Stimulated activated CD4-positive, alpha-beta T cell treated with anti-CD3 and anti-CD28 coated beads, TNF-alpha, amount 100 ng/mL, for 1 hour (primary cell): ENCODE data around the gene SLC2A13.

Source experiments
- DNase-seq, 3 donors: peaks; one replicate each; pipeline ENCODE4 v3.0.0-alpha.2; 2020; ENCODE audit warnings: low read depth in 3 of 3, low spot score in 1 of 3

The SLC2A13 gene

DNA sequence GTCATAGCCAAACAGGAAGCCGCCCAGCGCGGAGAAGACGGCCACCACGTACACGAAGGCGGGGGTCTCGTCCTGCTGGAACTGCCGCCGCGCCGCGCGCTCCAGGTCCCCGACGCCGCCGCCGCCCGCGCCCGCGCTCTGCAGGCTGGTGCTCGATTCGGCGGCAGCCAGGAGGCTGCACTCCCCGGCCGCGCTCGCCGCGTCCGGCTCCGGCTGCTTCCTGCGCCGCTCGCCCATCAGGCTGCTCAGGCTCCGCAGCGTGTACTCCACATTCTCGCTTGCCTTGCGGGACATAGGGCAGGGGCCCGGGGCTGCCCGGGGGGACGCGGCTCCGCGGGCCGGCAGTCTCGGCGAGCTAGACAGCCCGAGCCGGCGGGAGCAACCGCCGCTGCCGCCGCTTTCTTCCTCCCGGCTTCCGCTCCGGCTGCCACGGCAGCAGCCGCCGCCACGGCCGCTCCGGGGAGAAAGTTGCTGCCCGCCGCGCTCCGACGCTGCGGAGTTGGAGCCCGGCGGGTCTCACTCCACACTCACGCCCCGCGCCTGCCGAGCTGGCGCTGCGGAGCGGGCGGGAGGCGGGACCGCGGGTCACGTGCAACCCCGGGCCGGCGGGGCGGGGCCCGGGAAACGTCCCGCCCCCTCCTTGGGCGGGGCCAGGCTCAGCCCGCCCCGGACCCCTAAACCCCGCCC lies at the start of gene SLC2A13:
Gene SLC2A13 (minus strand): TSS at position 567 of the 687 bp plus-strand sequence. CDS start 273 bp downstream, at position 294.
- peak; percentile 45 to 68 (median 64) for DNase-seq

DNA sequence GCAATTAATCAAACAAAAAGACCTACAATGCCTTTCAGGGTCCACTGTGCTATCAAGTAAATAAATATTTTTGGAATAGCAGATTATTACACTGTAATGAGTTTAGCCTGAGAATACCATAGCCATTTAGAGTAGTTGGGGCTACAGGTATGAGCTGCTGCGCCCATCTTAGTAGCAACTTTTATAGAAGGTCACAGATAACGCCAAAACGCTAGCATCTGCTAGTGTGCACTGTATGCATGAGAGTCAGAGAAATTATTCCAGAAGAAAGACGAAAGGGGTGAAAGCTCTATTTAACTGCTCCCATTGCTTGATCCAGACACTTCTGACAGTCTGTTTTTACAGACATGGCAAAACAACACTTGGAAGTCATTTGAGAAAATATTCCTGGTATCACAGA lies 48.5 kb upstream of the SLC2A13 start:
- no peak for DNase-seq

DNA sequence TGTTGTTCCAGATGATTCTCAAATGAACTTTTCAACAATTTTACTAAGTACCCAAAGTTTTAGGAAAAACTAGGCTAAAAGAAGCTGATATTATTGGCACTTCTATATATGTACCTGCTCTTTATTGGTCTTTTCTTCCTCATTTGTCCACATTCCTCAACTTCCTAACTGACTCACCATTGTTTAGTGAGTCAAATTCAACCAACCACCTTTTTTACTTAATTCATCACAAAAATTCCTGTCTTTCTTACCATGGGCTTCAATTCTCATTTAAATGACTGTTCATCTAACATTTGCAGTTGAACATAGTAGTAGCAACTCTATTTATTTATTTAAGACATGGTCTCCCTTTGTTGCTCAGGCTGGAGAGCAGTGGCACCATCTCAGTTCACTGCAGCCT lies 47.6 kb upstream of the SLC2A13 start:
- no peak for DNase-seq

DNA sequence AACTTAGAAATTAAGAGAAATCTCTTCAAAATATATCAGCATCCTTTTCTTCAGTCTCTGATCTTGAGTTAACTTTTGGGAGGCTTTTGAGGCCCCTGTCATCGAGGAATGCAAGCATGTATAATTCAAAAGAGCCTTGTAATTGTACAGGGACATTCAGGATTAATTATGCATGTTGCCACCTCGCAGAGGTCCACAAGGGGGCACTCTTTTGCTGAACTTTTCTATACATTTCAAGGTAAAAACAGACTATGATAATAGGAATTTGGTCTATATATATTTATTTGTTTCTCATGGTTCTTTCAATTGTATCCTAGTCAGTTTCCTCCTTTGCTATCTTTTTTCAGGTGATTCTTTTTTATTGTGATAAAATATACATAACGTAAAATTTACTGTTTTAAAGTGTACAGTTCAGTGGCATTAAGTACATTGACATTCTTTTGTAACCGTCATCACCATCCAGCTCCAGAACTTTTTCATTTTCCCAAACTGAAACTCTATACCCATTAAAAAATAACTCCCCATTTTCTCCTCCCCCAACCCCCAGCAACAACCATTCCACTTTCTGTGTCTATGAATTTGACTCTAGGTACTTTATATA lies 47.0 kb upstream of the SLC2A13 start:
- DNase-seq, result peak in 2 of 3 donors; percentile 9 to 22

DNA sequence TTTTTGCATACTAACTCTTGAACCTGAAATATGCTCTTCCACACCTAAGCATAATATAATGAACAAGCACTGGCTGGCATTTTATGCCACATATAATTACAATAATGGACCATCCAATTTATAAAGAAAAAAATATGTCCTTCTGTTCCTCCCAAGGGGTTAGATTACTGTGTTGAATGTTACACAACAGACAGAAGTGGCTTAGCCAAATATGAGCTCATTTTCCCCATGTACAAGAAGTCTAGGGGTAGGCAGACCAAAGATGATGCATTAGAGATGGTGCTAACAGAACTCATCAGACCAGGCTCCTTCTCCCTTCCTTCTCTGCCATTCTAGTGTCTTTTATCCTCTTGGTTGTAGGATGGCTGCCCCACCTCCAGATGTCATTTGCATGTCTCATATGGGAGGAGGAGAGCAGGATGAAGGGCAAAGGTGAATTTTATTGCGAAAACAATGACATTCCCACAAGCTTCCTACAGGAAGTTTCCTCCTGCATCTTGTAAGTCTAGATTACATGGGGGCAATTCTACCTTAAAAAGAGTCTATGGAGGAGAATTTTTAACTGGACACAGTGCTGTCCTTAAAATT lies 43.9 kb upstream of the SLC2A13 start:
- DNase-seq, result no peak

DNA sequence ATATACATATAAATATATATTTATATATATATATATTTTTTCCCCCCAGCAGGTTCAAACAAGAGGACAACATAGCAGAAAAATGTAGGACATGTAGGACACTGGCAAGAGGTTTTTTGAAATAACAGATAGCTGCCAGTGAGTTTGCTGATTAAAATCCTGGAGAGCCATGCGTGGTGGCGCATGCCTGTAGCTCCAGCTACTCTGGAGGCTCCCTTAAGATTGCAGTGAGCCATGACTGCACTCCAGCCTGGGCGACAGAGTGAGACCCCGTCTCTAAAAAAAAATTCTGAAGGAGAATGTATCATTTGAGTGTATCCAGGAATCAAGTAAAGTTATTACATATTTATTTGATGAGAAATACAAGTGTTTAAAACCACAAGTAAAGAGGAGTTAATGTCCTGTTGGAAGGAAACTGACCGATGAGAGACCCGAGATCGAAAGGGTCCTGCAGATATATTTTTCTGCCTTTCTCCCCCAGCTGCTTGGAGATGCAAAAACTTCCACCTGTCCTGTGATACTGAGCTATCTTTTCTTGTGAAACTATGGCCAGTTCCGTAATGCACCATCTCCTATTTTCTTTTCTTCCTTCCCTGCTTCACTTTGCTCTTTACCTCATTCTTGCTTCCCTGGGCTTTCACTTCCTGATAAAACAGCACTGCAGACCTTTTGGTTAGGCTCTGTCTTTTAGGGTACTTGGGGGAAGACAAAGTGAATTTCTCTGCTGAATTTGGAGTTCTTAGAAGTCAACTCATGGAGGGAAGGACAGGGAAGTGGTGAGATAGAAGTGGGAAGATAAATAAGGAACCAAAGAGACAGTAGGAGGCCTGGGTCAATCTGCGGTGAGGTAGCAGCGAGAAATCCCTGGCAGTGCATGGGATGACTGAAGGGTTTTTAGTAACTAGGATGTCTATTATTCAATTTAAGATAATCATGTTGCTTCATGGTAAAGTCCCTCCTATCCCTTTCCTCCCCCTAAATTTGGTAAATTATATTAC lies 41.2 kb upstream of the SLC2A13 start:
- no peak for DNase-seq

DNA sequence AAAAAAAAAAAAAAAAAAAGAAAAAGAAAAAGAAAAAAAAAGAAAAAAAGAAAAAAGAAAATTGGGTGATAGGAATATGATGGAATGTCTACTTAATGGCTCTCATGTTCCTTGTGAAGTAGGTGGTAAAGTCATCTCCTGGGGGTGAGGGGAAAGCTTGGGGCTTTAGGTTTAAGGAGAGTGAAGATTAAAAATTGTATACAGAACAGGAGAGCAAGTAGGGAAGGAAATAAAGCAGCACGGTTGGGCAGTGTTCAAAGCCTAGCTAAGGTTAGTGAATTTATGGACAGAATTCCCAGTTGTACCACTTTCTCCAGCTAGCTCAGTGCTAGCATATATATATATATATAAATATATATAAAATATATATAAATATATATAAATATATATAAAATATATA lies 40.0 kb upstream of the SLC2A13 start:
- DNase-seq, result no peak

DNA sequence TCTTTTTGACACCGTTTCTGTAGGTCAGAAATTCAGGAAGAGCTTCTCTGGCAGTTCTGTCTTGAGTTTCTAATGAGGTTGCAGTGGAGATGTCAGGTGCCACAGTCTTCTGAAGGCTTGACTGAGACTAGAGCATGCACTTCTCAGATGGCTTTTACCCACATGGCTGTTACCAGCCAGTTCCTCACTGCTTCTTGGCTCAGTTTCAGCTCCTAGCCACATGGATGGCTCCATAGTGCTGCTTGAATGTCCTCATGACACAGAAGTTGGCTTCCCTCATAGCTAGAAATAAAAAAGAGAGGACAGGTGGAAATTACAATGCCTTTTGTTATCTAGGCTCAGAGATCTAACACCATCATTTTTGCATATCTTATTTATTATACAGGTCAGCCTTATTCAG lies 38.1 kb upstream of the SLC2A13 start:
- no peak for DNase-seq

DNA sequence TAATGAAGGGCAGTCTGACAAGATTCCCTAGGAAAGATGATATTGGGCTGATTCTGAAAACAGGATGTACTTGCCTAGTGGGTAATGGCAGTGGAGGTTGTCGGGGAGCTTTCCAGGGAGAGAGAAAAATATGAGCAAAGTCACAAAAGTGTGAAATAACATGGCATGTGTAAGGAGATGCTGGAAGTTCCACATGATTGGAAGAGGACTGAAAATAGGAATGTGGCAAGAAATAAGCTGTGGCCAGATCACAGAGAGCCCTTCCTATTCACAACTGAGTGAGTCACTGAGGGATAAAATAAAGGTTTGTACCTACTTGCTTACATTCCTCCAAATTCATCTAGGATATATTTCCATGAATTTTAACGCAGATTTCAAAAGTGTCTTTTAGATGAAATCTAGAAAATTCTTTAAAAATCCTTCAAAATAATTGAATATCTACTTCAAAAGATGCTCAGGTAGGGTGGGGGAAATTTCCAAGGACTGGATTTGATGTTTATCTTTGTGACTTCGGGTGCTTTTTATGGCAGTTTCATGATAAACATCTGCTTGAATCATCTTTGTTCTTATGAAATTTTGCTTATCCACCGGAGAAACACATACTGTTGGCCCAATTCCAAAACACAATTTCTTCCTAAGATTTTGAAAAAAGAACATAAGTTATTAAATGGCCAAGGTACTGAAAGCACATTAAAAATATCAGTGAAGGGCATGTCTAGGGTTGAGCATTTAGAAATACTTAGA lies 36.3 kb upstream of the SLC2A13 start:
- no peak for DNase-seq

DNA sequence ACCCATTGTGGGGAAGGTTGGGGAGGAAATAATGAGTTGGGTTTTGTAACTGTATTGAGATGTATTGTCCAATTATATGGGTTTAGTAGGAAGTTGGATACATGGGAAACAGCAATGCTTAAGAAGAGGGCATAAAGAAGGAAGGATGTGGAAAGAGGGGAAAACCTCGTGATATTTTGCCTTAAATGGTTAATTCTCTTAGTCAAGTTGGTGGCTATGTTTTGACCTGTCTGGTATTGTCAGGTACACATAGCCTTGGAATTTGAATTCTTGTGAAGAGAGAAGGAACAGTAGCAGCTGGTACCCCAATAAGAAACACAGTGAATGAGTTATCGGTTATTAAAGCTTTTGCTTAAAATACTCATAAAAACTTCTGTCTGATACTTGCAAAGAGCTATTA lies 32.6 kb upstream of the SLC2A13 start:
- no peak for DNase-seq

DNA sequence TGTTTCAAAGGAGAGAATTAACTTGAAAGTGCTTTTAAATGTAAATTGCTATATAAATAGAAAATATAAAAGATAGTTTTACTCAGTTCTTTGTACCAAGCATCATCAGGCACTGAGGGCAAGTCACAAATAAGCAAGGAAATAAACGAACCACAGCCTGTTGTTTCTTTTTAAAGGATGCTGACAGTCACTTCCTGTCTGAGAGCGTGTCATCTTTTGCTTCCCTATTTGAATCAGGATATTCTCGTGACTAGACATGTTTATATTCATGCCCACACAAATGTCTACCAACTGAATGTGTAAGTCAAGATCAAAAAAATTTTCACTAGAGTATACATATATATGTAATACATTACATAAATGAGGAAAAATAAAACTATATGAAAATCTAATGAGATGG lies 31.4 kb upstream of the SLC2A13 start:
- DNase-seq, result no peak

DNA sequence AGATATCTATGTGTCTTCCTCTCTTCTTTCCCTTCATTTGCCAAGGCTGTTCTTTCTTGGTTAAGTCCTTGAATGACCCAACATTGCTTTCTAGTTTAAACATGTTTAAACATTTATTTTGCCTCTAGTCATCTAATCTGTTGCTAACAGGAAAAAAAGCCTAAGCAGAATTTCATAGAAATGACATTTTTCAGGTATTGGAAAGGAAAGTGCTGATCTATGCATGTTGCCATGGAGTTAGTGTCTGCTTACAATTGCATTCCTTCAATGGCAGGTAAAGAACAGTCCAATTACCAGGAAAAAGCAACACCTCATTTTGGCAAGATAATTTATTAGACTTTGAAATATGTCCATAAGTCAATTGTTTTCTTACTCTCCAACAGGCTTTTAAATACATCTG lies 21.5 kb upstream of the SLC2A13 start:
- no peak for DNase-seq

DNA sequence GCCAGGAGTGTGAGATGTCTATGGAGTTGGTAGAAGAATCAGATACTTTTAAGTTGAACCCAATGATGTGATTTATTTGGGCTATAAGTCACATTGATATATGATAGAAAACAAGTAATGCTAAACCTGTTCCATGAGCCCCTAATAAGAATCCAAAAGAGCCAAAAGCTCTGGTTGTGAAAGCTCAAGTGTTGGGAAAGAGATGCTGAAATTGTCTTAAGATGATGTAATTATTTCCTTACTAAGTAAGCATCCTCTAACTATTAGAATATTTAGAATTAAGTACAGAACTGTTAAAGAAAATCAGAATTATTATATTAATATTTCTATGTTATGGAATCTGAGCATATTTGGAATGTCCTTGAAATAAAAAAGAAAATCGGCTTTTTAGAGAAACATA lies 17.6 kb upstream of the SLC2A13 start:
- DNase-seq, result no peak

DNA sequence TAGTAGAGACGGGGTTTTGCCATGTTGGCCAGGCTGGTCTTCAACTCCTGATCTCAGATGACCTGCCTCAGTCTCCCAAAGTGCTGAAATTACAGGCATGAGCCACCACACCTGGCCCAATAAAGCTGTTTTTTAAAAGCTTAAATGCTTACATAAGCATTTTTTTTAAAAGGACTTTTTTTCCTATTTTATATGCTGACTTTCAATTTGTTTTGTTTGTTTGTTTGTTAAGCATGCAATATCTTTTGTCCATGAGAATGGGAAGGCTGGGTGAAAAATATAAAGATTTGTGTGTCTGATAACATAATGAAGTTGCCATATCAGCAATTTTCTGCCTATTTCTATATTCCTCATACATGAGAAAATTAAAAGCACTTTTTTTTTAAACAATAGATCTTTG lies 17.0 kb upstream of the SLC2A13 start:
- no peak for DNase-seq

DNA sequence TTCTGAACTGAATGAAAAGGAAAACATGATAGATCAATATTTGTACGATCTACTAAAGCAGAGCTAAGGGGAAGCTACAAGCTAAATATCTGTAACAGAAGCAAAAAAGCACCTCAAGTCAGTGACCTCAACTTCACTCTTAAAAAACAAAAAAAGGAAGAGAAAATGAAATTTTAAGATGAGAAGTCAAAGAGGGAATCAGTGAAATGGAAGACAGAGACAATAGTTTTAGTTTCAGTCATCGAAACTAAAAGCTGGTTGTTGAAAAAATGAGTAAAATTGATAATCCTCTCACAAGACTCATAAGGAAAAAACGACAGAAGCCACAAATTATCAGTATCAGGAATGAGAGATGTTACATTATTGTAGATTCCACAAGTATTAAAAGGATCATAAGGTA lies 11.9 kb upstream of the SLC2A13 start:
- DNase-seq, result no peak

DNA sequence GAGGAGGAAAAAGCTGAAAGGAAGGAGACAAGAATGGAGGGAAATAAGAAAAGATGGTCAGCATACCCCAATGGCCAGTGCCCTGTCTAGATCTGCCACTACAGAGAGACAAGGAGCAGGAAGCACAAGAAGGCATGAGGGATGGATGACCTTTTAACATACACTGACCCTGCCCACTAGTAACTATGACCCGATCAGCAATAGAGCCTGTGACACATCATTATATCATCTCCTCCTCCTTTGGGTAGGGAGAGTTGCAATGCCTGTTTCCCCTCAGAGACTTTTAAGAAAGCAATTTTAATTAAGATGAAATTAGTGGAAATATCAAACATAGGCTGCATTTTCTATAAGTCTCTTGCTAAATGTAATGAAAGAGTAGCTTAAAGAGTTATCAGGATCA lies 4.7 kb upstream of the SLC2A13 start:
- no peak for DNase-seq

DNA sequence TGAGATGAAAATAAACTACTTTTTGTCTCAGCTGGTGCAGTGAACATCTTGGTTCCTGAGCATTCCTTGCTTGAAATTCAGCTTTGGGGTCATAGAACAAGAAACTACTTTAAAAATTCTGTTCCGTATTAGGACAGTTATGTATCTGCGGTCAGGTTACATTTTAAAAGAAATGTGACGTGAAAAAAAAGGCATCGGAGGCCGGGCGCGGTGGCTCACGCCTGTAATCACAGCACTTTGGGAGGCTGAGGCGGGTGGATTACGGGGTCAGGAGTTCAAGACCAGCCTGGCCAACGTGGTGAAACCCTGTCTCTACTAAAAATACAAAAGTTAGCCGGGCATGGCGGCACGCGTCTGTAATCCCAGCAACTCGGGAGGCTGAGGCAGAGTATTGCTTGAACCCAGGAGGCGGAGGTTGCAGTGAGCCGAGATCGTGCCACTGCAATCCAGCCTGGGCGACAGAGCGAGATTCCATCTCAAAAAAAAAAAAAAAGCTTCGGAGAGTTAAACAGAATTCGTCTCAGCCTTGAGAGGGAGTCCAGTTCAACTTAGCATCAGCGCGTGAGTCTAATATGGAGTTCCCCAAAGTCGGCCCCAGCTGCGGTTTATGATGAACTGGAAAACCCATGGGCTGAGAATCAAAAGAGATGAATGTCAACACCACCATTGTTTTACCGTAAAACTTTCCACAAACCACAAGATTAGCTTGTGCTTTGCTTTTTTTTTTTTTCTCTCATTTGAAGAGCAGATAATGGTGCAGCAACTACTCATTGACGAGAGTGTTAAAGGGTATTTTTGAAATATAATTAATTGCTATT lies 2.1 kb upstream of the SLC2A13 start:
- no peak for DNase-seq

DNA sequence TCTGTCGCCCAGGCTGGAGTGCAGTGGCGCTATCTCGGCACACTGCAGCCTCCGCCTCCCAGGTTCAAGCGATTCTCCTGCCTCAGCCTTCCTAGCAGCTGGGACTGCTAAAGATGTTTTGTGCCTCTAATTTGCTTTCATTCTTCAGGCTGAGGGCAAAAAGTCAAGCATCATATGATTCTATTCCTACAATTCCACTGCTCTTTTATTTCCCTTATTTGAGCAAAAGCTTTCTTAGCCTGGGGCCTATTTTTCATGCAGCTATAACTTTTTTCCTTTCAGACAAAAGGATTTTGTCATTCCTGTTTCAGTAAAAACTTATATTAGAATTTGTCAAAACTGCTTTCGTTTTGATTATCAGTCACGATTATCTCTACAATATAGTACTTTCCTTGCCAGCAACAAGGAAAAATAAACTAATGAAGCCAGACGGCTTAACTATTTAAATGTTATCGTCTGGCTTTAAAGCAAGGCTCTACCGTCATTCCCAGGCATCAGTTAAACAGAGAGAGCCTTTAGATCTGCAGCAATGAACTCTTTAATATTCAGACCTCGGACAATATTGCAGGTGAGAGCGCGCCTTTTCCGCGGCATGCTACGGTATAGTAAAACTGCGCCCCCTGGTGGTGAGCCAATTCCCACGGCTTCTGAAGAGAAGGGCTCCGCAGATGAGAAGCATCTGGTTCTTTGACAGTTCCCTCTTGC lies 1.4 kb upstream of the SLC2A13 start:
- peak; percentile 72 to 87 (median 79) for DNase-seq

DNA sequence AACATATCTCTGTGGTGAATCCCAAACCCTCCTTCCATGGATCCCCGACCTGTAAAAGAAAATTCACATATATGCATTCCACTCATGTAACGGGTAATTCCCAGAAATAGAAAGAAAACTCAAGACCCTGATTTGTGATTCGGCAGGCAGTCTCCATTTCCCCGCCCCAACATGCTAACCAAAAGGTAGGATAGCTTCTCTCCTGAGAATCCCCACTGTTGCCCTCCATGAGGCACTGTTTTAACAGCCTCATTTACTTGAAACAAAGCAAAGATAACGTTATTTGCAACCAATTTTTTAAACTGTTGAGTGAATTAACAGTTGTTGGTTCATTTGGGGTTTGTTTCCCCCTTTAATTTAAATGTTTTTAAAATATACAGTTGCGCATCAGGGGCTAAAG lies 774 bp upstream of the SLC2A13 start:
- DNase-seq, result no peak

DNA sequence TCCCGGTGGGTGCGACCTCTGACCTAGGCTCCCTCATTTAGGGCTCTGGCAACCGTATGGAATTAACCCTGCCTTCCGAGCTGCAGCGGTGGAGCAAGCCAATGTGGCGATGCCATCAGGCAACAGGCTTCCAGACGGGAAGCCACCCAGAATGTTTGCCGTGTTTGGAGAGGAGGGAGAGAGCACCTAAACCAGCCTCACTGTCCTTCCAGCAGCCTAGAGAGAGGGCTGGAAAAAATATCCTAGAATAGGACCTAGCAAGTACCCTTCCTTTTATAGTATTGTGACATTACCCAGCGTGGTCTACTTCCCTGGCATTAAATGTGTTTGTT lies 287 bp upstream of the SLC2A13 start:
- DNase-seq, result no peak
